NCI-H2171 treated with DMSO at 0.1 percent for 48 hours (cell line): ENCODE measurements around the gene RPS15.

ENCODE experiments used
- DNase-seq: peaks from one replicate; lab custom pipeline; 2025; lab: John Stamatoyannopoulos, UW

The RPS15 gene

DNA sequence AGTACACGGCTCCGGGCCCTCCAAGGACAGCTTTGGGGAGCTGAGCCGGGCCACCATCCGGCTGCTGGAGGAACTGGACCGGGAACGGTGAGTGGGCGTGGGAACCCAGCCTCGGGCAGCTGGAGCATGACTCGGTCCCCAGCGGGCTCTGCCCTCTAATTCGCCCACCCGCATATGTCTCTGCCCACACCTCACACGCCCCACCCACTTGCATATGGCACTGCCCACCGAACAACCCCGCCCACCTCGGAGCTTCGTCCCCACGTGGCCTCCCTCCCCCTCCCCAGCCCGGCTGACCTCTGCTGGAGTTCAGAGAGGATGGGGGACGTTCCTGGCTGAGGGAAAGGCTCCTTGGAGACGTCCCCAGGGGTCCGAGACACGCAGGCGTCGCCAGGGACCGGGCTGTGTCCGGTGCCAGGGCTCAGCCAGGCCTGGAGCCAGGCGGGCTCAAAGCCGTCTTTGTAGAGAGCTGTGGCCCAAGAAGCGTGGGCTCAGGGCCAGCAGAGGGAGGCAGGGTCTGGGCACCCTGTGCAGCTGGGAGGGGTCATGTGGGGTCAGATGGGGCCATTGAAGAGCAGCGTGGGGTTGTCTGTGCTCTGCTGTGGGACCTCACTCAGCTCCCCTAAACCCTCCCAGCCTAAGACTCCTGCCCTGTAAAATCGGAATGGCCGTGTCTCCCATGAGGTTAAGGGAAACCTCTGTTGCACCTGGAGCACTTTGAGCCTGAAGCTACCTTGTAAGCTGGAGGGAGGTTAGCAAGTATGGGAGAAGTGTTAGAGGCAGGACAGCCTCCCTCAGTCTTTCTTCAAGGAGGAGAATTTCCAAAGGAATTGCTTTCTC is 15.5 kb downstream of the RPS15 start:
- no peak for DNase-seq

DNA sequence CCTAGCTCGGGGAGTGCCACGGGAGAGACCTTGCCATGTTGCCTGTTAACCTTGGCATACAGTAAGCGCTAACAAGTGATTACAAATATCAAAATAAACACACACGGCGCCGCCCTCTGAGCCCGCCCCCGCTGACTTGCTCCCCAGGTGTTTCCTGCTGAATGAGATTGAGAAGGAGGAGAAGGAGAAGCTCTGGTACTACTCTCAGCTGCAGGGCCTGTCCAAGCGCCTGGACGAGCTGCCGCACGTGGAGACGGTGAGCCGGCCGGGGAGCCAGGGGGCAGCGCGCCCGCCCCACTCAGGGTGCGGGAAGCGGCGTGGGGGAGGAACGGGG is 16.8 kb downstream of the RPS15 start:
- no peak for DNase-seq

DNA sequence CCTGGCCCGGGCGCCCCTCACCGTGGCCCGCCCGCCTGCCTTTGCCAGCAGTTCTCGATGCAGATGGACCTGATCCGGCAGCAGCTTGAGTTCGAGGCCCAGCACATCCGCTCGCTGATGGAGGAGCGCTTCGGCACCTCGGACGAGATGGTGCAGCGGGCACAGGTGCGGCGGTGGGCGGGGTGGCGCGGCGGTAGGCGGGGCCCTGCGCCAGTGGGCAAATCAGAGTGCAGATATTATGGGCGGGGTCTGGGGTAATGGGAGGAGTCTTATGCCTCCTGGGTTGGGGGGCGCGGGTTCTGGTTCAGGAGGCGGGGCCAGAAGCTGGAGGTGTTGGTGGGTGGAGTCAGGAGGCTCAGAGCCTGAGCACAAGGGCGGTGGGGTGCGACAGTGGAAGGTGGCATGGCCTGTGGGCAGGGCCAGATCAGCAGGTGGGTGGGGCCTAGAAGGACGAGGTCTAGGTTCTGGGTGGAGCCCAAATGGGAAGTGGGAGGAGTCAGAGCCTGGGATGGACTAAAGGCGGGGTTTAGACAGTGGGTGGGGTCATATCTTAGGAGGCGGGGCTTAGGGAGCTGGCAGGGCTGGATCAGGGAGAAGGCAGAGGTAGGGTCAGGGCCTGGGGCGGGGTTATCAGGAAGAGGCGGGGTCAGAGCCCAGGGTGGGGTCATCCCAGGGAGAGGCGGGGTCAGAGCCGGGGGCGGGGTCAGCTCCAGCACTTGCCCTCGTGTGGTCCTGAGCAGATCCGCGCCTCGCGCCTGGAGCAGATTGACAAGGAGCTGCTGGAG is 17.3 kb downstream of the RPS15 start:
- peak; percentile 13 for DNase-seq

DNA sequence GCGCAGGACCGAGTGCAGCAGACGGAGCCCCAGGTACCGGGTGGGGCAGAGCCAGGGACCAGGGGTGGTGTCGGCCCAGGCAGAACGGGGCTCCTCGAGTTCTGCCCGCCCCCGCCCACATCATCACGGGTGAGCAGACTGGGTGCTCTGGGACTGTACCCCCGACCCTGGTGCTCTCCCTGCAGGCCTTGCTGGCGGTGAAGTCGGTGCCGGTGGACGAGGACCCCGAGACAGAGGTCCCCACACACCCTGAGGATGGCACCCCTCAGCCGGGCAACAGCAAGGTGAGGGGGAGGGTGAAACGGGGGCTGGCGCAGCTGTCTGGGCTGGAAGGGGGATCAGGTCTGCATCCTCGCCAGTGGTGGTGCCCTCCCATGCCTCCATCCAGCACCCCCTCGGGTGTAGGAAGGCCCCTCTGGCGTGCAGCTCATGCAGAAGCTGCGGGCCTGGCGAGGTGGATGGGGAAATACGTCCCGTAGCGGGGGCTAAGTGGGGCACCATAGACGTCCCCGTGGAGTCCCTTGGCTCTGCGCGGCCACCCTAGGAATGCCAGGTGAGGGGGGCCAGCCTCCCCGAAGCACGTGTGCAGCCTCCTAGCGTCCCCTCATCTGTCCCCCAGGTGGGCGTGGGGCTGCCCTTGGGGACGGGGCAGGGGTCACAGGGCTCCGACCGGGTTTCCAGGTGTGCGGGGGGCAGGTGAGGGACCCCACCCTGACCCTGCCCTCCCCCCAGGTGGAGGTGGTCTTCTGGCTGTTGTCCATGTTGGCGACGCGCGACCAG is 18.1 kb downstream of the RPS15 start:
- DNase-seq = no peak

DNA sequence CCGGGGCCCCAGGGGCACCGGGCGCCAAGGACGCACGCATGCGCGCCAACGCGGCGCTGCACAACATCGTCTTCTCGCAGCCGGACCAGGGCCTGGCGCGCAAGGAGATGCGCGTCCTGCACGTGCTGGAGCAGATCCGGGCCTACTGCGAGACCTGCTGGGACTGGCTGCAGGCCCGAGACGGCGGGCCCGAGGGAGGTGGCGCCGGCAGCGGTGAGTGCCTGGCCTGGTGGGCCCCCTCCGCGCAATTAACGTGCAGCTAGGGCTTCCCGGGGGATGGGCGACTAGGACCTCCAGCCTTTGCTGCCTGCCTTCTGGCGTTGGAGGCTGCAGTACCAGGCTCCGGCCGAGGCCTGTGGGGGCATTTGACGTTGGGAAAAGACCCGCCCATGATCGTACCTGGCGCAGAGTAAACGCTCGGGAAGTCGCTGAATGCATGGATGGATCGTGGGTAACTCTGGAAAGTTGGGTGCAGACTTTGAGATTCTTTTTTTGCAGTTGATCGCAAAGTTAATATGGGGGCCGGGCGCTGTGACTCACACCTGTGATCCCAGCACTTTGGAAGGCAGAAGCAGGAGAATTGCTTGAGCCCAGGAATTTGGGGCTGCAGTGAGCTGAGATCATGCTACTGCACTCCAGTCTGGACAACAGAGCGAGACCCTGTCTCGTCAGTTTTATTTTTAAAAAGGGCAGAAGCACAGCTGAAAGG is 19.0 kb downstream of the RPS15 start:
- no peak for DNase-seq

DNA sequence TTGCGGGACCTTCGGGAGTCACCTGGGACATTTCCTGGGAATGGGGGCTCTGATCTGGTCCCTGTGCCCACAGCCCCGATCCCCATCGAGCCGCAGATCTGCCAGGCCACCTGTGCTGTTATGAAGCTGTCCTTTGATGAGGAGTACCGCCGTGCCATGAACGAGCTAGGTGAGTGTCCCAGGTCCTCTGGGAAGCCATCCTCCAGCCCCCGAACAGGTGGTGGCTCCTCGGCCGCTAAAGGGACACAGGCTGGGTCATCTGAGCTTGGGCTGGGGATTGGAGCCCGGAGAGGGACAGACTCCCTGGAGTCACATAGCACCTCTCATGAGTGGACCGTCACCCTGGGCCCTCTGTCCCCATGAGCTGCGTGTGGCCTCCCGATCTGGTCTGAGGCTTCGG is 19.7 kb downstream of the RPS15 start:
- DNase-seq = no peak

DNA sequence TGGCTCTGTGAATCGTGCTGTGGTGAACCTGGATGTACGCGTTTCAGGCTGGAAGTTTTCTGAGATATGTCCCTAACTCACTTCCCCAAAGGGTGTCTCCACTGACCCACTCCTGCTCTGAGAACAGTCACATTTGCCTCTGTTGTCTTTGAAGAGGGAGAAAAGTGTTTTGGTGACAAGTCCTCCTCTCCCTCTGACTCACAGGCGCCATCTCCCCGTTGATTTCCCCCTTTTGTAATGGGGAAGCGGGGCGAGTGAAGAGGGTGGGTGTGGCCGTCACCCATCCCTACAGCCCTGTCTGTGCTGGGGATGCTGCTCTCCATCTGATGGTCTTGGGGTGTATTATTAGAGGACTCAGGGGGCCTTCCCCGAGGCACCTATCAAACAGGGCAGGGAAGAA is 21.3 kb downstream of the RPS15 start:
- DNase-seq = no peak

DNA sequence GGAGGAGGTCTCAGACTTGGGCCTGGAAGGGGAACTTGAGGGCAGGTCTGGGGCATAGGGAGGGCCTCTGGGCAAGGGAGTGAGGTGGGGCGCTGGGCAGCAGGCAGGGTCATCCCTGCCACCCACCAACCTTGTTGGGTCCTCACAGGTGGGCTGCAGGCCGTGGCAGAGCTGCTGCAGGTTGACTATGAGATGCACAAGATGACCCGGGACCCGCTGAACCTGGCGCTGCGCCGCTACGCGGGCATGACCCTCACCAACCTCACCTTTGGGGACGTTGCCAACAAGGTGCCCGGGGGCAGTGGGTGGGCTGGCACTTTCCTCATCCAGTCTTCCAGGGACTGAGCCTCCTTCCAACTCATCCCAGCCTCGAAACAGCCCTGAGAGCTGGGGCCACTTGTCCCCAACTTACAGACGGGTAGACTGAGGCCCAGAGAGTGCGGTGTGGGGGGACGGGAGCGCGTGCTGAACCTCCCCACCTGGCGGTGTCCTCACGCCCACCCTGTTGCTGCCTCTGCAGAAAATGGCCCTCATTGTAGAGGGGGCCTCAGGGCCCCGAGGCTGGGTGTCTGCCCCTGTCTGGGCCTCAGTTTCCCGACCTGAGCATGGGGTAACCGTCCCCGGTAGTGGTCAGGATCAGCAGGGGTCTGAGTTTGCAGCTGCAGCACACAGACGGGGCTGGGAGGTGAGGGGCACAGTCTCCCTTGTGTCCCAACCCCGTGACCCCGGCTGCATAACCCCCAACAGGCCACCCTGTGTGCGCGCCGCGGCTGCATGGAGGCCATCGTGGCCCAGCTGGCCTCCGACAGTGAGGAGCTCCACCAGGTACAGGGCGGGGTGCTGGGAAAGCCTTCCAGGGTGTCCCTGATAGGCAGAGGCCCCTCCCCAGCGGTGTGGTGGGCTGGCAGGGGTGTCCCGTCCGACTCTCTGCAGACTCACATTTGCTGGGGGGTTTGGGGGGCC is 22.1 kb downstream of the RPS15 start:
- DNase-seq = no peak

DNA sequence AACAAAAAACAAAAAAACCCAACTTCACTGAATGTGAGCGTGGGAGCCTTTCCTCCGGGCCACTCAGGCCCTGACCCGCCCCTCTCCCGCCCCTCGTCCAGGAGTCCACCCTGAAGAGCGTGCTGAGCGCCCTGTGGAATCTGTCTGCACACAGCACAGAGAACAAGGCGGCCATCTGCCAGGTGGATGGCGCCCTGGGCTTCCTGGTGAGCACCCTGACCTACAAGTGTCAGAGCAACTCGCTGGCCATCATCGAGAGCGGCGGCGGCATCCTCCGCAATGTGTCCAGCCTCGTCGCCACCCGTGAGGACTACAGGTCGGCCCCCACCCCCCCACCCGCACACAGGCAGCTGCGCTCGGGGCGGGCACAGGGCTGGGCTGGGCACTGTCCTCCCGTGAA is 23.7 kb downstream of the RPS15 start:
- no peak for DNase-seq

DNA sequence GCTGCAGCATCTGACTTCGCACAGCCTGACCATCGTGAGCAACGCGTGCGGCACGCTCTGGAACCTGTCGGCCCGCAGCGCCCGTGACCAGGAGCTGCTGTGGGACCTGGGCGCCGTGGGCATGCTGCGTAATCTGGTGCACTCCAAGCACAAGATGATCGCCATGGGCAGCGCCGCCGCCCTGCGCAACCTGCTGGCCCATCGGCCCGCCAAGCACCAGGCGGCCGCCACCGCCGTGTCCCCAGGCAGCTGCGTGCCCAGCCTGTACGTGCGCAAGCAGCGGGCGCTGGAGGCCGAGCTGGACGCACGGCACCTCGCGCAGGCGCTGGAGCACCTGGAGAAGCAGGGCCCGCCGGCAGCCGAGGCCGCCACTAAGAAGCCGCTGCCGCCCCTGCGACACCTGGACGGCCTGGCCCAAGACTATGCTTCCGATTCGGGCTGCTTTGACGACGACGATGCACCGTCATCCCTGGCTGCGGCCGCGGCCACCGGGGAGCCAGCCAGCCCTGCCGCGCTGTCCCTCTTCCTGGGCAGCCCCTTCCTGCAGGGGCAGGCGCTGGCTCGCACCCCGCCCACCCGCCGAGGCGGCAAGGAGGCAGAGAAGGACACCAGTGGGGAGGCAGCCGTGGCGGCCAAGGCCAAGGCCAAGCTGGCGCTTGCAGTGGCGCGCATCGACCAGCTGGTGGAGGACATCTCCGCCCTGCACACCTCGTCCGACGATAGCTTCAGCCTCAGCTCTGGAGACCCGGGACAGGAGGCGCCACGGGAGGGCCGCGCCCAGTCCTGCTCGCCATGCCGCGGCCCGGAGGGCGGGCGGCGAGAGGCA is 27.2 kb downstream of the RPS15 start:
- no peak for DNase-seq

DNA sequence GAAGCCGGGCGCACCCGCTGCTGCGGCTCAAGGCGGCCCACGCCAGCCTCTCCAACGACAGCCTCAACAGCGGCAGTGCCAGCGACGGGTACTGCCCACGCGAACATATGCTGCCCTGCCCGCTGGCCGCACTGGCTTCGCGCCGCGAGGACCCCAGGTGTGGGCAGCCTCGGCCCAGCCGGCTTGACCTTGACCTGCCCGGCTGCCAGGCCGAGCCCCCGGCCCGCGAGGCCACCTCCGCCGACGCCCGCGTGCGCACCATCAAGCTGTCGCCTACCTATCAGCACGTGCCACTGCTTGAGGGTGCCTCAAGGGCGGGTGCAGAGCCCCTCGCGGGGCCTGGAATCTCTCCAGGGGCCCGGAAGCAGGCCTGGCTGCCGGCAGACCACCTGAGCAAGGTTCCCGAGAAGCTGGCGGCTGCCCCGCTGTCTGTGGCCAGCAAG is 27.8 kb downstream of the RPS15 start:
- DNase-seq = no peak

DNA sequence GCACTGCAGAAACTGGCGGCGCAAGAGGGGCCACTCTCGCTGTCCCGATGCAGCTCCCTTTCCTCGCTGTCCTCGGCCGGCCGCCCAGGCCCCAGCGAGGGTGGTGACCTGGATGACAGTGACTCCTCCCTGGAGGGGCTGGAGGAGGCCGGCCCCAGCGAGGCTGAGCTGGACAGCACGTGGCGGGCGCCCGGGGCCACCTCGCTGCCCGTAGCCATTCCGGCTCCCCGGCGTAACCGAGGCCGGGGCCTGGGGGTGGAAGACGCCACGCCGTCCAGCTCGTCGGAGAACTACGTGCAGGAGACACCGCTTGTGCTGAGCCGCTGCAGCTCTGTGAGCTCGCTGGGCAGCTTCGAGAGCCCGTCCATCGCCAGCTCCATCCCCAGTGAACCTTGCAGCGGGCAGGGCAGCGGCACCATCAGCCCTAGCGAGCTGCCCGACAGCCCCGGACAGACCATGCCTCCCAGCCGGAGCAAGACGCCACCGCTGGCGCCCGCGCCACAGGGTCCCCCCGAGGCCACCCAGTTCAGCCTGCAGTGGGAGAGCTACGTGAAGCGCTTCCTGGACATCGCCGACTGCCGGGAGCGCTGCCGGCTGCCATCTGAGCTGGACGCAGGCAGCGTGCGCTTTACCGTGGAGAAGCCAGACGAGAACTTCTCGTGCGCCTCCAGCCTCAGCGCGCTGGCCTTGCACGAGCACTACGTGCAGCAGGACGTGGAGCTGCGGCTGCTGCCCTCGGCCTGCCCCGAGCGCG is 28.4 kb downstream of the RPS15 start:
- DNase-seq = no peak

DNA sequence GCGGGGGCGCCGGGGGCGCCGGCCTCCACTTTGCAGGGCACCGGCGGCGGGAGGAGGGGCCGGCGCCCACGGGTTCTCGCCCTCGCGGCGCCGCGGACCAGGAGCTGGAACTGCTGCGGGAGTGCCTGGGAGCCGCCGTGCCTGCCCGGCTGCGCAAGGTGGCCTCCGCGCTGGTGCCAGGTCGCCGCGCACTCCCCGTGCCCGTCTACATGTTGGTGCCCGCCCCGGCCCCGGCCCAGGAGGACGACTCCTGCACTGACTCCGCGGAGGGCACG is 29.0 kb downstream of the RPS15 start:
- DNase-seq = no peak

DNA sequence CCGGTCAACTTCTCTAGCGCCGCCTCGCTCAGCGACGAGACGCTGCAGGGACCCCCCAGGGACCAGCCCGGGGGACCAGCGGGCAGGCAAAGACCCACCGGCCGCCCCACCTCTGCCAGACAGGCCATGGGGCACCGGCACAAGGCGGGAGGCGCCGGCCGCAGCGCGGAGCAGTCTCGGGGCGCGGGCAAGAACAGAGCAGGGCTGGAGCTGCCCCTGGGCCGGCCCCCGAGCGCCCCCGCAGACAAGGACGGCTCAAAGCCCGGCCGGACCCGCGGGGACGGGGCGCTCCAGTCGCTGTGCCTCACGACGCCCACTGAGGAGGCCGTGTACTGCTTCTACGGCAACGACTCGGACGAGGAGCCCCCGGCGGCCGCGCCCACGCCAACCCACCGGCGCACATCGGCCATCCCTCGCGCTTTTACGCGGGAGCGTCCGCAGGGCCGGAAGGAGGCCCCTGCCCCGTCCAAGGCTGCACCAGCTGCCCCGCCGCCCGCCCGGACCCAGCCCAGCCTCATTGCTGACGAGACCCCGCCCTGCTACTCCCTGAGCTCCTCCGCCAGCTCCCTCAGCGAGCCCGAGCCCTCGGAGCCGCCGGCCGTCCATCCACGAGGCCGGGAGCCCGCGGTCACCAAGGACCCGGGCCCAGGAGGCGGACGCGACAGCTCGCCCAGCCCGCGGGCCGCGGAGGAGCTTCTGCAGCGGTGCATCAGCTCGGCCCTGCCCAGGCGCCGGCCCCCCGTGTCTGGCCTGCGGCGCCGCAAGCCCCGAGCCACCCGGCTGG is 29.5 kb downstream of the RPS15 start:
- no peak for DNase-seq

DNA sequence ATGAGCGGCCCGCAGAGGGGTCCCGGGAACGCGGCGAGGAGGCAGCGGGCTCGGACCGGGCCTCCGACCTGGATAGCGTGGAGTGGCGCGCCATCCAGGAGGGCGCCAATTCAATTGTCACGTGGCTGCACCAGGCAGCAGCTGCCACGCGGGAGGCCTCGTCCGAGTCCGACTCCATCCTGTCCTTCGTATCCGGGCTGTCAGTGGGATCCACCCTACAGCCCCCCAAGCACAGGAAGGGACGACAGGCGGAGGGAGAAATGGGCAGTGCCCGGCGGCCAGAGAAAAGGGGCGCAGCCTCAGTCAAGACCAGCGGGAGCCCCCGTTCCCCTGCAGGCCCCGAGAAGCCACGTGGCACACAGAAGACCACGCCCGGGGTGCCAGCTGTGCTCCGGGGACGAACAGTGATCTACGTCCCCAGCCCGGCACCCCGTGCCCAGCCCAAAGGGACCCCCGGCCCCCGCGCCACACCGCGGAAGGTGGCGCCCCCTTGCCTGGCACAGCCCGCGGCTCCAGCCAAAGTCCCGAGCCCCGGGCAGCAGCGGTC is 30.2 kb downstream of the RPS15 start:
- DNase-seq = no peak

DNA sequence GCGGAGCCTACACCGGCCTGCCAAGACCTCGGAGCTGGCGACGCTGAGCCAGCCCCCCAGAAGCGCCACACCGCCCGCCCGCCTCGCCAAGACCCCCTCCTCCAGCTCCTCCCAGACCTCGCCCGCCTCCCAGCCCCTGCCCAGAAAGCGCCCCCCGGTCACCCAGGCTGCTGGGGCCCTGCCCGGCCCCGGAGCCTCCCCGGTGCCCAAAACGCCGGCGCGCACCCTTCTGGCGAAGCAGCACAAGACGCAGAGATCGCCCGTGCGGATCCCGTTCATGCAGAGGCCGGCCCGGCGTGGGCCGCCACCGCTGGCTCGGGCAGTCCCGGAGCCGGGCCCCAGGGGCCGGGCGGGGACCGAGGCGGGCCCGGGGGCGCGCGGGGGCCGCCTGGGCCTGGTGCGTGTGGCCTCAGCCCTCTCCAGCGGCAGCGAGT is 30.6 kb downstream of the RPS15 start:
- peak; percentile 26 for DNase-seq

DNA sequence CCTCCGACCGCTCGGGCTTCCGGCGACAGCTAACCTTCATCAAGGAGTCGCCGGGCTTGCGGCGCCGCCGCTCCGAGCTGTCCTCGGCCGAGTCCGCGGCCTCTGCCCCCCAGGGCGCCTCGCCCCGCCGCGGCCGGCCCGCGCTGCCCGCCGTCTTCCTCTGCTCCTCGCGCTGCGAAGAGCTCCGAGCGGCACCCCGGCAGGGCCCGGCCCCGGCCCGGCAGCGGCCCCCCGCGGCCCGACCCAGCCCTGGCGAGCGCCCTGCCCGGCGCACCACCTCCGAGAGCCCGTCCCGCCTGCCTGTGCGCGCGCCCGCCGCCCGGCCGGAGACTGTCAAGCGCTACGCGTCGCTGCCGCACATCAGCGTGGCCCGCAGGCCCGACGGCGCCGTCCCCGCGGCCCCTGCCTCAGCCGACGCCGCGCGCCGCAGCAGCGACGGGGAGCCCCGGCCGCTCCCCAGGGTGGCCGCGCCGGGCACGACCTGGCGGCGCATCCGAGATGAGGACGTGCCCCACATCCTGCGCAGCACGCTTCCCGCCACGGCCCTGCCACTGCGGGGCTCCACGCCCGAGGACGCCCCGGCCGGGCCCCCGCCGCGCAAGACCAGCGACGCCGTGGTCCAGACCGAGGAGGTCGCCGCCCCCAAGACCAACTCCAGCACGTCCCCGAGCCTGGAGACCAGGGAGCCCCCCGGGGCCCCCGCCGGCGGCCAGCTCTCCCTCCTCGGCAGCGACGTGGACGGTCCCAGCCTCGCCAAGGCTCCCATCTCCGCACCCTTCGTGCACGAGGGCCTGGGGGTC is 31.3 kb downstream of the RPS15 start:
- DNase-seq = peak; percentile 26

DNA sequence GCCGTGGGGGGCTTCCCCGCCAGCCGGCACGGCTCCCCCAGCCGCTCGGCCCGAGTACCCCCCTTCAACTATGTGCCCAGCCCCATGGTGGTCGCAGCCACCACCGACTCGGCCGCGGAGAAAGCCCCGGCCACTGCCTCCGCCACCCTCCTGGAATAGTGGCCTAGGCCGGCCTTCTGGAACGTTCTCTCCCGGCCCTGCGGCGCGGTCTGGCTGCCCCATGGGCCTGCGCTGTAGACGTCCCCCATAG is 31.8 kb downstream of the RPS15 start:
- DNase-seq = no peak
